ENCODE data around the gene HERPUD1.

GRCh38 chr16:56886826-56887225 lies 45.1 kb upstream of the HERPUD1 start:
- no peak for TF ChIP-seq EZH2 (IDR thresholded peaks at IDR 0.05; ENCODE audit: low read depth)
- no peak for TF ChIP-seq CTCF (conservative IDR thresholded peaks at IDR 0.05)
